ENCODE results near the gene CHRD.

GRCh38 chr3:184352149-184352785 lies 27.6 kb upstream of the CHRD start:
- TF ChIP-seq FOXM1 (IDR thresholded peaks at IDR 0.05; ENCODE audit: low read depth): no peak
- no peak for TF ChIP-seq GABPA (IDR thresholded peaks at IDR 0.05; ENCODE audit: low read depth)
- TF ChIP-seq CTCF (IDR thresholded peaks at IDR 0.05): no peak
- no peak for TF ChIP-seq RFX5 (IDR thresholded peaks at IDR 0.05; ENCODE audit: low read length)
- no peak for TF ChIP-seq RXRA (IDR thresholded peaks at IDR 0.05; ENCODE audit: borderline replicate concordance, low read depth)
- no peak for TF ChIP-seq POLR2AphosphoS5 (IDR thresholded peaks at IDR 0.05; ENCODE audit: low read depth, low read length)
- TF ChIP-seq REST (IDR thresholded peaks at IDR 0.05; ENCODE audit: low read depth, low read length): no peak
